HepG2 (cell line): ENCODE data around the gene MTX3. TPM values are rescaled to one million over a fixed set of nuclear protein-coding genes. Genes with fewer than 3 reads are reported as not detected.

Experiments
- ATAC-seq: fragments of 200-7000 bp; cut with Tn5 transposase; 3 replicates; pipeline ENCODE4 v1.9.1; 2020; ENCODE audit warnings: mild to moderate bottlenecking, moderate library complexity
- BruUV-seq: library from RNA; stranded (reverse); fragments of 400-500 nt; replicated peaks from 2 replicates; lab custom pipeline; 2021; lab: Mats Ljungman, UMichigan
- CTCF ChIA-PET: fragments of 300-600 bp; formaldehyde crosslinking; extraction: SDS; loops from one replicate; lab custom pipeline; 2021; ENCODE audit warnings: low total read pairs, inconsistent platforms, low intra/inter-chr PET ratio; lab: Yijun Ruan, JAX
- POLR2A ChIA-PET: fragments of 350-600 bp; sonication (Branson Sonifier 250); formaldehyde crosslinking; loops from one replicate; lab custom pipeline; 2020; ENCODE audit warnings: antibody characterized with exemption, inconsistent platforms; lab: Yijun Ruan, JAX
- DNase-seq: peaks from one replicate; pipeline ENCODE4 v3.0.0-alpha.2; 2015; ENCODE audit warnings: low spot score
- FAIRE-seq: peaks from 3 replicates; lab custom pipeline; 2011; peaks lifted over from hg19 to GRCh38; lab: Jason Lieb, UNC
- H2AFZ ChIP-seq: one replicate; pipeline ENCODE4 v1.6.1; 2011; ENCODE audit warnings: low read length, inconsistent platforms
- H3K27ac ChIP-seq: fragments of 300-600 bp; 3 replicates; pipeline ENCODE4 v1.8.0; 2011; ENCODE audit warnings: mixed run types, mild to moderate bottlenecking, mixed read lengths, low read length, inconsistent platforms; ENCODE audit not compliant: insufficient read depth; ENCODE audit errors: extremely low read length
- H3K27me3 ChIP-seq, 2 experiments: fragments of 200-600 bp in 1 of 2; 2 replicates in 1 of 2; 3 replicates in 1 of 2; pipeline versions ENCODE4 v1.6.0 to v1.8.0; 2011; ENCODE audit warnings: low read length in 2 of 2, mild to moderate bottlenecking in 2 of 2, moderate library complexity in 2 of 2, inconsistent platforms in 1 of 2; ENCODE audit not compliant: insufficient read depth in 2 of 2, control insufficient read depth in 1 of 2
- H3K36me3 ChIP-seq, 2 experiments: fragments of 200-600 bp in 1 of 2; replicated peaks in 1 of 2; 2 replicates in 1 of 2; 3 replicates in 1 of 2; pipeline versions ENCODE4 v1.5.1 to v1.8.0; 2011; ENCODE audit warnings: low read length in 2 of 2, inconsistent platforms in 1 of 2; ENCODE audit not compliant: insufficient read depth in 2 of 2, control insufficient read depth in 1 of 2
- H3K4me1 ChIP-seq: 2 replicates; pipeline ENCODE4 v1.5.1; 2012; ENCODE audit warnings: low read length, inconsistent platforms; ENCODE audit not compliant: insufficient read depth
- H3K4me2 ChIP-seq: 2 replicates; pipeline ENCODE4 v1.6.0; 2011; ENCODE audit warnings: low read depth, low read length, inconsistent platforms
- H3K4me3 ChIP-seq, 3 experiments: fragments of 200-600 bp in 1 of 3; sonication (generic), shearing (Covaris generic) in 1 of 3; replicated peaks in 1 of 3; 2 replicates each; pipeline ENCODE4 v1.5.1; 2011 to 2016; ENCODE audit warnings: low read length in 3 of 3, inconsistent platforms in 2 of 3, low read depth in 2 of 3, mild to moderate bottlenecking in 2 of 3, control low read depth in 1 of 3, mixed read lengths in 1 of 3; ENCODE audit not compliant: insufficient read depth in 1 of 3
- H3K79me2 ChIP-seq: one replicate; pipeline ENCODE4 v1.6.1; 2011; ENCODE audit warnings: low read length, inconsistent platforms; ENCODE audit not compliant: insufficient read depth
- H3K9ac ChIP-seq: 2 replicates; pipeline ENCODE4 v1.6.0; 2011; ENCODE audit warnings: mild to moderate bottlenecking, low read depth, low read length, inconsistent platforms; ENCODE audit not compliant: insufficient read depth
- H3K9me3 ChIP-seq: 2 replicates; pipeline ENCODE4 v1.5.1; 2012; ENCODE audit warnings: mild to moderate bottlenecking, low read length
- H4K20me1 ChIP-seq: 2 replicates; pipeline ENCODE4 v1.6.0; 2011; ENCODE audit warnings: inconsistent platforms, mild to moderate bottlenecking, low read length, moderate library complexity; ENCODE audit not compliant: insufficient read depth
- DBP ChIP-seq: sonication (generic); formaldehyde crosslinking; IDR thresholded peaks from 2 replicates; pipeline ENCODE4 v1.4.0; 2020; ENCODE audit warnings: missing genetic modification reagents; ENCODE audit errors: not compliant biosample characterization
- DNMT3B ChIP-seq: conservative IDR thresholded peaks from 2 replicates; pipeline ENCODE4 v1.6.1; 2016; ENCODE audit warnings: missing biosample characterization, control low read depth
- NR2F2 ChIP-seq: IDR thresholded peaks from 2 replicates; pipeline ENCODE4 v1.6.1; 2012; ENCODE audit warnings: low read depth, inconsistent platforms, borderline replicate concordance
- NR2F6 ChIP-seq, 2 experiments: IDR thresholded peaks; 2 replicates each; pipeline ENCODE4 v1.6.1; 2016; ENCODE audit warnings: antibody characterized with exemption in 1 of 2, mild to moderate bottlenecking in 1 of 2
- WGBS: methylation state at CpG from one replicate; pipeline ENCODE4 v1.1.6; 2017; ENCODE audit warnings: low lambda C conversion rate; 5-methylcytosine and 5-hydroxymethylcytosine counted together
- in situ Hi-C: cut with HindIII; loops from 2 replicates; pipeline ENCODE4 v1.10.0; 2017; ENCODE audit warnings: low pct_unique_long_range_greater_than_20kb; ENCODE audit not compliant: extremely low pct_ligation_motif_present
- intact Hi-C: fragments of 100-400 bp; cut with micrococcal nuclease; formaldehyde crosslinking; loops from one replicate; pipeline ENCODE4 v1.10.0; 2022; ENCODE audit not compliant: unreplicated experiment
- polyA plus RNA-seq, 8 experiments: library from polyadenylated mRNA; depleted of rRNA in 3 of 8; stranded (reverse) in 7 of 8; unstranded in 1 of 8; fragments of >200 nt; fragmentation: Illumina TruSeq in 4 of 8; extraction: Trizol in 4 of 8; gene quantifications; 2 replicates each; pipeline versions ENCODE4 v1.2.1 to v1.2.3, GENCODE V29; 2011 to 2016; ENCODE audit warnings: low read depth in 4 of 8, missing spikeins in 1 of 8, mixed read lengths in 1 of 8; ENCODE audit not compliant: insufficient read depth in 1 of 8
- total RNA-seq, 5 experiments: library from RNA; depleted of rRNA; stranded (reverse); fragments of >200 nt; fragmentation: Illumina TruSeq; extraction: Trizol; gene quantifications; 2 replicates each; pipeline ENCODE4 v1.2.3, GENCODE V29; 2016; ENCODE audit warnings: low read depth in 1 of 5

MTX3 gene
- total and polyA plus RNA-seq, 2 of the 13 experiments (the other 11 are each of a cell fraction or from before 2014, with no cell fraction given): 9.9 to 16.7 TPM

GRCh38 chr5:79986260-79986659 lies 4.8 kb downstream of the MTX3 start:
- intact Hi-C loops: no loop called here
- Histone ChIP-seq H3K9me3 (no peaks in the 10 kb centered on the region), H3K79me2 (peaks cover 7% of the 10 kb centered on the region), H2AFZ (no peak overlapping the region), H3K27ac (no peak overlapping the region), H3K4me1 (peaks cover 20% of the 10 kb centered on the region), H4K20me1 (no peaks in the 10 kb centered on the region), H3K9ac (no peak overlapping the region), H3K4me3 (no peak overlapping the region), H3K36me3 (peaks cover 3 to 51% of the 10 kb centered on the region in 2 experiments; a peak in 3 of 5 replicates), H3K4me2 (no peak overlapping the region), H3K27me3 (no peaks in the 10 kb centered on the region; a peak in 1 of 5 replicates)
- CTCF ChIA-PET: no interaction called here
- in situ Hi-C loops: no loop called here
- no TSS peak for BruUV-seq
- POLR2A ChIA-PET: no interaction called here
- ATAC-seq (no peak), FAIRE-seq (no peak), DNase-seq (no peak)
- TF ChIP-seq DNMT3B (CRISPR knock-in tag): no peak

GRCh38 chr5:79985288-79985687 lies 5.8 kb downstream of the MTX3 start:
- FAIRE-seq (no peak), DNase-seq (no peak), ATAC-seq (no peak)
- H3K4me3 ChIP-seq: no peak overlapping the region
- H3K79me2 ChIP-seq: peaks cover 4% of the 10 kb centered on the region
- no peak overlapping the region for H3K4me2 ChIP-seq
- no TSS peak for BruUV-seq
- CTCF ChIA-PET: no interaction called here
- H3K36me3 ChIP-seq: peaks cover 3 to 54% of the 10 kb centered on the region in 2 experiments; a peak in 3 of 5 replicates
- H3K27ac ChIP-seq: no peak overlapping the region
- no peak overlapping the region for H2AFZ ChIP-seq
- WGBS: 52% methylated on average over 2 of the region's 2 CpGs
- H3K9me3 ChIP-seq: no peaks in the 10 kb centered on the region
- in situ Hi-C loops (no loop called here), intact Hi-C loops (no loop called here)
- no peak overlapping the region for H3K9ac ChIP-seq
- H4K20me1 ChIP-seq: no peaks in the 10 kb centered on the region
- peaks cover 18% of the 10 kb centered on the region for H3K4me1 ChIP-seq
- TF ChIP-seq DBP (CRISPR knock-in tag) (no peak), NR2F6 (IDR thresholded peaks at IDR 0.05) (0 out of 2 replicates have a peak, but pooled peaks have one; percentile 42), NR2F6 (CRISPR knock-in tag; IDR thresholded peaks at IDR 0.05) (no peak), NR2F2 (0 out of 2 replicates have a peak, but pooled peaks have one; percentile 19)
- no peaks in the 10 kb centered on the region for H3K27me3 ChIP-seq
- POLR2A ChIA-PET: no interaction called here
